AG10803 (cell line): ENCODE measurements around the gene GTF2H4.

ENCODE experiments used
- DNase-seq: peaks from one replicate; pipeline ENCODE4 v3.0.0; 2010; ENCODE audit warnings: low read depth
- H3K4me3 ChIP-seq: 2 replicates; pipeline ENCODE4 v1.5.1; 2011; ENCODE audit warnings: mild to moderate bottlenecking, low read length, control low read depth
- CTCF ChIP-seq: conservative IDR thresholded peaks from 2 replicates; pipeline ENCODE4 v1.5.1; 2011; ENCODE audit warnings: mild to moderate bottlenecking, low read length, control low read depth, inconsistent platforms

Gene GTF2H4

GRCh38 chr6:30879684-30880427 lies 28.2 kb upstream of the GTF2H4 start:
- no peak for TF ChIP-seq CTCF
- no peak for DNase-seq
- H3K4me3 ChIP-seq, result no peak overlapping the region

- no peak overlapping the region for H3K4me3 ChIP-seq
- DNase-seq, result no peak
- no peak for TF ChIP-seq CTCF
Measured at GRCh38 chr6:30880698-30881252, 27.2 kb upstream of the GTF2H4 start.

GRCh38 chr6:30881392-30882203 lies 26.4 kb upstream of the GTF2H4 start:
- no peak for TF ChIP-seq CTCF
- DNase-seq, result no peak
- H3K4me3 ChIP-seq, result no peak overlapping the region

- TF ChIP-seq CTCF, result no peak
- DNase-seq, result no peak
- no peak overlapping the region for H3K4me3 ChIP-seq
Measured at GRCh38 chr6:30882204-30882758, 25.7 kb upstream of the GTF2H4 start.

GRCh38 chr6:30882759-30883684 lies 25.0 kb upstream of the GTF2H4 start:
- TF ChIP-seq CTCF, result no peak
- DNase-seq, result no peak
- no peak overlapping the region for H3K4me3 ChIP-seq

GRCh38 chr6:30883685-30884520 lies 24.1 kb upstream of the GTF2H4 start, which contains the start of gene DDR1:
DDR1 (plus strand) TSS chr6:30884519; CDS start chr6:30888730, 4,211 bp downstream.
- peak within 1 kb of the TSS; percentile 78 for H3K4me3 ChIP-seq
- no peak for TF ChIP-seq CTCF
- peak; percentile 57 for DNase-seq
